Thyroid gland (tissue), 4 donors: ENCODE data around the gene ANAPC10.

Experiments used
- POLR2A ChIP-seq, 2 donors: fragments of 450-650 bp; IDR thresholded peaks; one replicate each; pipeline ENCODE4 v1.6.1; 2017; ENCODE audit warnings: antibody characterized with exemption in 2 of 2, mild to moderate bottlenecking in 2 of 2, moderate library complexity in 1 of 2
- TF ChIP-seq, protein P1 (sequence below), 6 experiments: fragments of 200-600 bp in 3 of 6; fragments of 450-650 bp in 3 of 6; sonication (generic) in 3 of 6; IDR thresholded peaks; one replicate each; pipeline ENCODE4 v1.5.1; 2016 to 2019; ENCODE audit warnings: antibody characterized with exemption in 6 of 6, mild to moderate bottlenecking in 2 of 6, inconsistent platforms in 1 of 6, moderate library complexity in 1 of 6

DNA sequence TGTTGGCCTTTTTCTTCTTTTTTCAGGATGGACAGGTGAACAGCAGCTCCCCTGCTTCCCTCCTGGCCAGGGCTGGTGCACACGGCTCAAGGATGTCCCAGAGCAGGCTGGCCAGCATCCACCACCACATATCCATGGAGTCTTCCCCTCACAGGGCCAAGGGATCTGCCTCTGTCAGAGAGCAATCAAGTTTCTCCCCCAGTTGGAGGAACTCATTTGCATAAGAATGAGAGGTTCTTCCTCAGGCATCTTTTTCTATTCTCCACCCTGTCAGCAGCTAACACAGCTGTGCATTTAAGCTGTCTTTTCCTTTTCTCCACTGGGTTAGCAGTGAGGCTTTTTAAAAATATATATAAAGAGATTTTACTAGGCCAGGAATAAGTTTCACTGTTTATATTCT, 143.8 kb downstream of the ANAPC10 start:
- TF ChIP-seq, protein P1, sequence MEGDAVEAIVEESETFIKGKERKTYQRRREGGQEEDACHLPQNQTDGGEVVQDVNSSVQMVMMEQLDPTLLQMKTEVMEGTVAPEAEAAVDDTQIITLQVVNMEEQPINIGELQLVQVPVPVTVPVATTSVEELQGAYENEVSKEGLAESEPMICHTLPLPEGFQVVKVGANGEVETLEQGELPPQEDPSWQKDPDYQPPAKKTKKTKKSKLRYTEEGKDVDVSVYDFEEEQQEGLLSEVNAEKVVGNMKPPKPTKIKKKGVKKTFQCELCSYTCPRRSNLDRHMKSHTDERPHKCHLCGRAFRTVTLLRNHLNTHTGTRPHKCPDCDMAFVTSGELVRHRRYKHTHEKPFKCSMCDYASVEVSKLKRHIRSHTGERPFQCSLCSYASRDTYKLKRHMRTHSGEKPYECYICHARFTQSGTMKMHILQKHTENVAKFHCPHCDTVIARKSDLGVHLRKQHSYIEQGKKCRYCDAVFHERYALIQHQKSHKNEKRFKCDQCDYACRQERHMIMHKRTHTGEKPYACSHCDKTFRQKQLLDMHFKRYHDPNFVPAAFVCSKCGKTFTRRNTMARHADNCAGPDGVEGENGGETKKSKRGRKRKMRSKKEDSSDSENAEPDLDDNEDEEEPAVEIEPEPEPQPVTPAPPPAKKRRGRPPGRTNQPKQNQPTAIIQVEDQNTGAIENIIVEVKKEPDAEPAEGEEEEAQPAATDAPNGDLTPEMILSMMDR (IDR thresholded peaks at IDR 0.05), result no peak
- TF ChIP-seq POLR2A (IDR thresholded peaks at IDR 0.05), result no peak
